DND-41 (cell line): Measurements from ENCODE around the gene FERMT2.

Experiments used
- ATAC-seq: fragments of 200-7000 bp; cut with Tn5 transposase; 3 replicates; pipeline ENCODE4 v1.9.1; 2021; ENCODE audit warnings: low read depth; ENCODE audit not compliant: insufficient read depth
- DNase-seq: peaks from one replicate; pipeline ENCODE4 v3.0.0-alpha.2; 2020
- H2AFZ ChIP-seq: 2 replicates; pipeline ENCODE4 v1.6.0; 2012; ENCODE audit warnings: low read depth, low read length
- H3K27ac ChIP-seq: 2 replicates; pipeline ENCODE4 v1.5.1; 2012; ENCODE audit warnings: low read length, inconsistent platforms
- H3K27me3 ChIP-seq: fragments of 200-600 bp; sonication (generic); 2 replicates; pipeline ENCODE4 v1.6.0; 2012; ENCODE audit warnings: low read length, mild to moderate bottlenecking, inconsistent platforms; ENCODE audit not compliant: insufficient read depth, poor library complexity
- H3K36me3 ChIP-seq: 2 replicates; pipeline ENCODE4 v1.5.1; 2012; ENCODE audit warnings: low read length, inconsistent platforms; ENCODE audit not compliant: insufficient read depth
- H3K4me1 ChIP-seq: 2 replicates; pipeline ENCODE4 v1.5.1; 2012; ENCODE audit warnings: mild to moderate bottlenecking, low read length; ENCODE audit not compliant: insufficient read depth
- H3K4me2 ChIP-seq: 2 replicates; pipeline ENCODE4 v1.6.0; 2012; ENCODE audit warnings: mild to moderate bottlenecking, moderate library complexity, low read length, inconsistent platforms; ENCODE audit not compliant: insufficient read depth
- H3K4me3 ChIP-seq, 2 experiments: fragments of 200-600 bp in 1 of 2; shearing (Covaris generic) in 1 of 2; 2 replicates each; pipeline ENCODE4 v1.5.1; 2012 to 2016; ENCODE audit warnings: inconsistent platforms in 2 of 2, low read length in 2 of 2, mild to moderate bottlenecking in 2 of 2, low read depth in 1 of 2, moderate library complexity in 1 of 2
- H3K79me2 ChIP-seq: 2 replicates; pipeline ENCODE4 v1.6.0; 2012; ENCODE audit warnings: low read length, inconsistent platforms; ENCODE audit not compliant: insufficient read depth
- H3K9ac ChIP-seq: 2 replicates; pipeline ENCODE4 v1.6.0; 2012; ENCODE audit warnings: low read depth, mild to moderate bottlenecking, inconsistent platforms, low read length, moderate library complexity
- H3K9me3 ChIP-seq: 2 replicates; pipeline ENCODE4 v1.5.1; 2012; ENCODE audit warnings: low read length, moderate library complexity, mild to moderate bottlenecking, inconsistent platforms; ENCODE audit not compliant: insufficient read depth, severe bottlenecking
- H4K20me1 ChIP-seq: 2 replicates; pipeline ENCODE4 v1.6.0; 2012; ENCODE audit warnings: low read length; ENCODE audit not compliant: insufficient read depth
- CTCF ChIP-seq: IDR thresholded peaks from 2 replicates; pipeline ENCODE4 v1.5.1; 2012; ENCODE audit warnings: borderline replicate concordance, low read length, moderate library complexity, mild to moderate bottlenecking; ENCODE audit not compliant: poor library complexity, severe bottlenecking; ENCODE audit errors: extremely low read depth
- EZH2 ChIP-seq: IDR thresholded peaks from 3 replicates; pipeline ENCODE4 v1.6.1; 2012; ENCODE audit warnings: borderline replicate concordance, low read depth, mild to moderate bottlenecking, moderate library complexity, low read length, inconsistent platforms; ENCODE audit not compliant: severe bottlenecking

Gene FERMT2

GRCh38 chr14:52878469-52878868, 72.4 kb downstream of the FERMT2 start:
- TF ChIP-seq EZH2 (no peak), CTCF (no peak)
- Histone ChIP-seq H3K4me3 (no peak overlapping the region), H3K79me2 (no peaks in the 10 kb centered on the region), H3K4me1 (no peaks in the 10 kb centered on the region), H3K9me3 (no peaks in the 10 kb centered on the region), H4K20me1 (no peaks in the 10 kb centered on the region), H3K27me3 (no peaks in the 10 kb centered on the region), H3K27ac (no peak overlapping the region), H3K9ac (no peak overlapping the region), H3K36me3 (peaks cover 27% of the 10 kb centered on the region), H2AFZ (no peak overlapping the region), H3K4me2 (no peak overlapping the region)
- DNase-seq, result no peak
- ATAC-seq, result no peak

GRCh38 chr14:52877628-52878027, 73.2 kb downstream of the FERMT2 start:
- TF ChIP-seq EZH2, result no peak
- Histone ChIP-seq H4K20me1 (no peaks in the 10 kb centered on the region), H3K4me1 (no peaks in the 10 kb centered on the region), H3K4me2 (no peak overlapping the region), H3K4me3 (no peak overlapping the region), H3K36me3 (peaks cover 34% of the 10 kb centered on the region), H3K79me2 (no peaks in the 10 kb centered on the region), H3K9me3 (no peaks in the 10 kb centered on the region), H2AFZ (no peak overlapping the region), H3K9ac (no peak overlapping the region), H3K27ac (no peak overlapping the region), H3K27me3 (no peaks in the 10 kb centered on the region)
- DNase-seq, result no peak
- no peak for ATAC-seq

- Histone ChIP-seq H3K9ac (no peak overlapping the region), H3K79me2 (no peaks in the 10 kb centered on the region), H3K9me3 (no peaks in the 10 kb centered on the region), H3K36me3 (peaks cover 41% of the 10 kb centered on the region), H4K20me1 (no peaks in the 10 kb centered on the region), H3K4me2 (no peak overlapping the region), H3K4me1 (no peaks in the 10 kb centered on the region), H3K27ac (no peak overlapping the region), H3K27me3 (no peaks in the 10 kb centered on the region), H3K4me3 (no peak overlapping the region), H2AFZ (no peak overlapping the region)
- no peak for TF ChIP-seq CTCF
- no peak for TF ChIP-seq EZH2
- DNase-seq (no peak), ATAC-seq (no peak)
Observed at GRCh38 chr14:52876806-52877205, 74.0 kb downstream of the FERMT2 start.

GRCh38 chr14:52876311-52876710, 74.5 kb downstream of the FERMT2 start:
- Histone ChIP-seq H3K4me3 (no peak overlapping the region), H3K4me2 (no peak overlapping the region), H3K27ac (no peak overlapping the region), H4K20me1 (no peaks in the 10 kb centered on the region), H2AFZ (no peak overlapping the region), H3K27me3 (no peaks in the 10 kb centered on the region), H3K36me3 (peaks cover 46% of the 10 kb centered on the region), H3K79me2 (no peaks in the 10 kb centered on the region), H3K4me1 (no peaks in the 10 kb centered on the region), H3K9me3 (no peaks in the 10 kb centered on the region), H3K9ac (no peak overlapping the region)
- DNase-seq (no peak), ATAC-seq (no peak)
- no peak for TF ChIP-seq EZH2
- TF ChIP-seq CTCF, result no peak
